ENCODE results near the gene BCORL1. TPM values are rescaled to one million over a fixed set of nuclear protein-coding genes. Genes with fewer than 3 reads are reported as not detected.

The BCORL1 gene
- total RNA-seq, 1 donor from 2014 or later, result 28.0 TPM

GRCh38 chrX:130072345-130072740, 89.9 kb downstream of the BCORL1 start:
- no peaks in the 10 kb centered on the region for H3K4me1 Mint-ChIP-seq
- no peak overlapping the region for H3K27ac Mint-ChIP-seq
- TF ChIP-seq CTCF (IDR thresholded peaks at IDR 0.05; ENCODE audit: unreplicated experiment), result no peak
- H3K27me3 Mint-ChIP-seq (ENCODE audit: low read depth), result no peaks in the 10 kb centered on the region
- no peak for DNase-seq (ENCODE audit: low spot score in 2 of 2, unreplicated experiment in 2 of 2)
- peaks cover 28% of the 10 kb centered on the region for H3K36me3 Mint-ChIP-seq
- no peak overlapping the region for H3K4me3 Mint-ChIP-seq
- peaks cover 7% of the 10 kb centered on the region for H3K9me3 Mint-ChIP-seq

GRCh38 chrX:130075777-130076176, 93.3 kb downstream of the BCORL1 start:
- Mint-ChIP-seq H3K4me1 (no peaks in the 10 kb centered on the region), H3K9me3 (peaks cover 6% of the 10 kb centered on the region), H3K36me3 (peaks cover 23% of the 10 kb centered on the region), H3K27ac (no peak overlapping the region), H3K4me3 (no peak overlapping the region), H3K27me3 (ENCODE audit: low read depth) (no peaks in the 10 kb centered on the region)
- no peak for TF ChIP-seq CTCF (IDR thresholded peaks at IDR 0.05; ENCODE audit: unreplicated experiment)
- no peak for DNase-seq (ENCODE audit: low spot score in 2 of 2, unreplicated experiment in 2 of 2)

- peak; percentile 79 for TF ChIP-seq CTCF (IDR thresholded peaks at IDR 0.05; ENCODE audit: unreplicated experiment)
- H3K4me1 Mint-ChIP-seq, result peaks cover 32% of the 10 kb centered on the region
- H3K9me3 Mint-ChIP-seq, result peaks cover 6% of the 10 kb centered on the region
- peak in 1 of 2 experiments; percentile 60 for DNase-seq (ENCODE audit: low spot score in 2 of 2, unreplicated experiment in 2 of 2)
- H3K4me3 Mint-ChIP-seq, result no peak overlapping the region
- H3K27me3 Mint-ChIP-seq (ENCODE audit: low read depth), result no peaks in the 10 kb centered on the region
- H3K36me3 Mint-ChIP-seq, result peaks cover 12% of the 10 kb centered on the region
- peak overlapping the region; percentile 16 for H3K27ac Mint-ChIP-seq
Measured at GRCh38 chrX:130079824-130080406, 97.5 kb downstream of the BCORL1 start.

DNA sequence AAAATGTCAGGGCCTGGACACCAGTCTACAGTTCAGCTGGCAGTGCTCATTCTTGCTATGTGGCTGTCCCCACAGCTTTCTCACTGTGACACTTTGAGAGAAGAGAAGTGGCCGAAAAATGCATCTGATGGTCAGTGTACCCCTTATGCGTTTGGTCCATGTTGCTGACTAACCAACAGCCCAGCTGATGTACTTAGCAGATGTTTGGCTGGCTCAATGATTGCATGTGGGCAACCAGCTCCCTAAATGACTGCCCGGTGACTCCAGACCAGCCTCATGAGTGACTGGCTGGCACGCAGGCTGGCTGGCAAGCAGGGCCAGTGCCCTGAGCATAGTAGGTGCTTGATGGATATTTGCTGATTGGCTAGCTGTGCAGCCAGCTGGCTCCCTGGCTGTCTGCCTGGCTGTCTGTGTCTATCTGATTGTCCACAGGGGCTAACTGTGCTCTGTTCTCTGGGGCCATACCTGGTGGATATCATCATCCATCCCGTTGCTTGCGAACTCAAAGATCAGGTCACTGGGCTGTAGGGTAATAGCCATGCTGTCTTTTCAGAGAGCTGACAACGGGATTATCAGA, 98.4 kb downstream of the BCORL1 start:
- H3K27me3 Mint-ChIP-seq (ENCODE audit: low read depth), result no peaks in the 10 kb centered on the region
- no peak overlapping the region for H3K27ac Mint-ChIP-seq
- DNase-seq (ENCODE audit: low spot score in 2 of 2, unreplicated experiment in 2 of 2), result no peak

GRCh38 chrX:130081421-130082045, 99.1 kb downstream of the BCORL1 start:
- no peak for DNase-seq (ENCODE audit: low spot score in 2 of 2, unreplicated experiment in 2 of 2)
- Mint-ChIP-seq H3K27ac (peak overlapping the region; percentile 64), H3K4me3 (no peak overlapping the region), H3K27me3 (ENCODE audit: low read depth) (no peaks in the 10 kb centered on the region), H3K4me1 (peaks cover 32% of the 10 kb centered on the region), H3K9me3 (no peaks in the 10 kb centered on the region), H3K36me3 (peaks cover 7% of the 10 kb centered on the region)
- TF ChIP-seq CTCF (IDR thresholded peaks at IDR 0.05; ENCODE audit: unreplicated experiment), result no peak

More for the DNA sequence above, 98.4 kb downstream of the BCORL1 start:
- H3K4me3 Mint-ChIP-seq, result no peak overlapping the region
- peaks cover 8% of the 10 kb centered on the region for H3K36me3 Mint-ChIP-seq
- peaks cover 32% of the 10 kb centered on the region for H3K4me1 Mint-ChIP-seq
- TF ChIP-seq CTCF (IDR thresholded peaks at IDR 0.05; ENCODE audit: unreplicated experiment), result no peak
- H3K9me3 Mint-ChIP-seq, result peaks cover 1% of the 10 kb centered on the region
